ENCODE results near the gene CACNB4.
A peak's percentile ranks its signal among the peaks of the same experiment; 100 is the strongest.

CACNB4 gene

DNA sequence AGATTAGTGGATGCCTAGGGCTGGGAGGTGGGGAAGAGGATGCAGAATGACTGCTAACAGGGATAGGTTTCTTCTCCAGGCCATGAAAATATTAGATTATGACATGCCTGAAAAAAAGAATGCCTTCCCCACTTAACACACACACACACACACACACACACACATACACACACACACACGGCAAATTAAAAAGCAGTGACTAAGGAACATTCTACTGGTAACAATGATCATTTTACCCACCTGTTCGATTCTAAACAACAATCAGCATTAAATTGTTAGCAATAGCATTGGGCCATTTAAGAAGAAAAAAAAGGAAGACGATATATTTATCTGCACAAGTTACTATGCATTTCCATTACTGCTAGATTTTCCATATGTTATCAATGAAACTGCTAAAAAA is 10.8 kb downstream of the CACNB4 start:
- DNase-seq (ENCODE audit: low read depth) = no peak

DNA sequence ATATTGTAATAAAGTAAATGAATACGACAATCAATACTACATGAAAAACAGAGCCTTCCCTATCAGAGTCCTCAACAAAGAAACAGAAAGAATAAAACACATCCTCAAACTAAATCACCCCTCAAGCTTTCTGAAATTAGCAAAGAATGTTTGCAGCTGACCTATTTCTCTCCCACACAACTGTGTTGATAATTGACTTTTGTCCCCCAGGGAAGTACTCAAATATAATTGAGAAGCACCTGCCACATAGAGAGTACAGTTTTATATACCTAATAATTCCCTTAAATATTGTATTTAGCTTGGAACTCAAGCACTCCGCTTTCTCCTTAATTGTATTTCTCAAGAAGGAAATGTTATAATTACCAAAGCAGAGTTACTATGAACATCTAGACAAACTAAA is 12.6 kb downstream of the CACNB4 start:
- DNase-seq (ENCODE audit: low read depth) = no peak

DNA sequence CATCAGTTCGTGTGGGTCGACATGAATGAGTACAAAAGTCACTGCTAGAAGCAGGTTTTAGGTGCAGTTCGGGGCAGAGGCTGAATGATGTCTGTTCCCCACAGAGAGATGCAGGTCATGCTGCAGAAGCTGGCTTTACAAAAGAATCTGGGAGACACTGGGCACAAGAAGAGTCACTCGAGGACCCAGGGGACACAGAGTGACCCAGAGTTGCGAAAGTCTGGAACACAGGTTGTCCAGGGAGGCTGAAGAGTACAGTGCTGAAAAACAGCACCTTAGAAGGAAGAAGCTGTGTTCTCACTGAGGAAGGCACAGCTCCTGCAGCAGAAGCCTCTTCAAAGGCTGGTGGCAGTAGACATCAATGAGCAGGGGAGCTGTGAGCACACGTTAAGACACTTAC is 14.8 kb downstream of the CACNB4 start:
- no peak for DNase-seq (ENCODE audit: low read depth)

DNA sequence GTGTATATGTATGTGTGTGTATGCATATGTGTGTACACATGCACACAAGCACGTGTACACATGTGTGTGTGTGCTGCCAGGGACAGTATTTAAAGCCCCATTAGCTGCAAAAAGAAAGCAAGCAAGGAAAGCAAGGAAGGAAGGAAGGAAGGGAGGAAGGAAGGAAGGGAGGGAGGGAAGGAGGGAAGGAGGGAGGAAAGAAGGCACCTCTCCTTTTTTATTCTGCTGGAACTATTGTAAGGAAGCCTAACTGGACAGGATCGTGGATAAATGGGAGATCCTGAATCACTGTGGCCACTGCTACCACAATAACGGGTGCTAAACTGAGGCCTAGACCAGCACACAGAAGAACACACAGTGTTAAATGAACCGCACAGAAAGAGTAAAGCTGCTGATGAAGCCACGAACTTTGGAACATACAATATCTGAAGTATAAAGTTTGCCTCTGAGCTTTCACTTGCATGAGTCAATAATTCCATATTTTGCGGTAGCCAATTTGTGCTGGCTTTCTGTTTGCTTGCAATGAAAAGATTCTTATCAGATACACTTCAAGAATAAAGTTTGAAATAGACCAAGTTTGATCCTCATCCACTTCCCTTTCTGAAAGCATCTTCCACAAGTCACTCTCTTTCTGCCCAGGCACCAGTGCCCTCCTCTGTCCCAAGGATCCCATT is 15.5 kb downstream of the CACNB4 start:
- DNase-seq (ENCODE audit: low read depth) = no peak

DNA sequence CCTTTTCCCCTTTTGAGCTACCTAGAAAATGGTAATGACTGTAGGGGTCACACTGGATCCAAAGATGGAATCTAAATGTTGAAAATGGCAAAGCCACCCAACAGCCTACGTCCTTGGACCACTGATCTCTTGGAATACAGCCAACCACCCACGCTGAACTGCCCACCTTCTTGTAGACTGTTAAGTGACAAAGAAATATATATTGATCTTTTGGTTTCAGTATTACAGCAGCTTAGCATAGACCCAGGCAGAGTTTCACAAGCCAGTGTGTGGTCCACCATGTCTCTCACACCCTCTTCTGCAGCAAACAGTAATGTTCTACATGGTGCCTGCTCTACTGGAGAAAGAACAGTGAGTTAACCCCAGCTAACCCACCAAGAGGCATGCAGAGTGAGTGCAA is 20.2 kb downstream of the CACNB4 start:
- DNase-seq (ENCODE audit: low read depth) = no peak

DNA sequence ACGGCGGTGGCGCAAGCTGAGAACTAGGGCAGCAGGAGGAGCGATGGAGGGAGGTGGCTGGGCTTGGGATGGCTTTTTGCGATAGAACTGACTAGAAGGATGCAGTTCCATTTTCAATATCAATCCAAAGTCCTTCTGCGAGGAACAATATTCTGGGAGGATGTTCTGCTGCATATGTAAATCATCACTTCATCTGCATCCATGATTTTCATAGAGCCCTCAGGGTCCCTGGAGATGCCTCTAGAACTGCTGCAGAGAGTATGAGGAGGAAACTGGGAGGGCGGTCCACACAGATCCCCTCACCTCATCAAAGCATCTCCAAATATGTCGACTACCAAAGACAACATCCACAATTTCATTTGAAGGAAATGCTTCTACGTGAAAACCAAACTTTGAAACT is 20.8 kb downstream of the CACNB4 start:
- no peak for DNase-seq (ENCODE audit: low read depth)

DNA sequence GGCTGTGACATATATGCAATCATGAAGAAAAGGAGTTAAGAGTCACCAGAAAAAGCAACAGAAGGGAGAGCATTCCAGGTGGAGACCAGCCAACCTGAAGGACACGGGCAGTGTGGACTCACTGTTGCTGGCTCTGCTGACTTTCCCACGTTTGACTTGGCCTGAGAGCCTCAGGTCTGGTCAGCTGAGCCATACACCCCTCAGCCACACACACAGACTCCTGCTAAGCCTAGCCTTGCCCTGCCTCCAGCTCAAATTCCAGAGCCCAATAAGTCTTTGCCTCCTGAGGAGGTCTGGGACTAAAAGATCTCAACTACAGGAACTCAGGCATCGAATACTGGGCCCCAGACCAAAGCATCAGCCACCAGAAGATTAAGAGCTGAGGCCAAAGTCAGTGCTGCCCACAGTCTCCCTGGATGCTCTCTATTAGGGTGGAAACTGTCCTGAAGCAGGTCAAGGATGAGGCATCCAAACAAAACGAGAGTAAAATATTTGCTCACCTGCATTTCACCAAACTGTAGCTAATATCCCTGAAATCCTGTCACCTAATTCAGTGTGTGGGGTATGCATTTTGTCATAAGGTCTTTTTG is 23.3 kb downstream of the CACNB4 start:
- no peak for DNase-seq (ENCODE audit: low read depth)

DNA sequence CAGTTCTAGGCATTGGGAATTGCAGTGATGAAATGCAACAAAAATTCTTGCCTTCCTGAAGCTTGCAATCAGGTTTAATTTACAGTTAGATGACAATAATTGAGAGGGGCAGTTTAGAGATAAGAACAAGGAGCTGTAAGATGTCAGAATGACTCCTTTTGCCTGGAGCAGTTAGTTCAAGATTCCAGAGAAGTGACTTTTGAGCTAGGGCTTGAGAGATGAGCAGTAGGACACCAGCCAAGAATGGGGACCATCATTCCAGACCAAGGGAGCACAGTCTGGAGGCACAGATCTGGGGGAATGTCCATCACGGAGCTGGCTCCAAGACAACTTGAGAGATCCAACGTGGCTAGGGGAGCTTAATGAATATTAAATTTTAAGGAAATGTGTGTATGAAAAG is 26.8 kb downstream of the CACNB4 start:
- DNase-seq (ENCODE audit: low read depth) = no peak

DNA sequence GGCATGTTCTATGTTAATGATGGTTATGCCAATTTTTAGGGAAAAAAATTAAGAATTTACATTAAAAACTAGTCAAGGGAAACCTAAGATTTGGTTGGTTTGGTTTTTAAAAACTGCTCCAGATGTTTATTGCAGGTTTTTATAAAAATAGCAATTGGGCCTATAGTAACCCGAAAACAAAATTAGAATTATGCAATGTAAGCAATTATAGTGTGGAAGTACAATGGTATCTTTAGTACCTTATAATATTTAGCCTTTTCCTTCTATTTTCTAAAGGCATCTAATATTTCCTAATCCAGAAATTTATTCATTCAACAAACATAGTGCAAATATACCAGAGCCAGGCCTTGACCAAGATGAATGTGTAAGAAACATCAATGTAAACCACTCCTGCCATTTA is 27.3 kb downstream of the CACNB4 start:
- no peak for DNase-seq (ENCODE audit: low read depth)

DNA sequence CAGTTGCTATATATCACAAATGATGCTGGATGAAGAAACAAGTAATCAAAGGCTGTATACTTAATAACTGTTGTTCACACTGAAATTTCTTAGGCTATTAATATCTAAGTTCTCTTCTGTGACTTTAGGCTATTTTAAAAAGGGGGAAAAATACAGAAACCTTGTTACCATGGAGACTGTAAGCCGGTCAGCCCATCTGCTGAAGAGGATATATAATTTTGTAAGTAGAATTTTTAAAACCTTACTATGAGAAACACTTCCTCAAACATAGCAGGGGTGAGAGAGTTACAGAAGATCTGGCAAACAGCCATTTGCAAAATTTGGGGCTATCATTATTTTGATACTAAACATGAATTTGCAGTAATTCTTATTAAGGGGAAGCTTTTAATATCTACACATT is 27.8 kb downstream of the CACNB4 start:
- DNase-seq (ENCODE audit: low read depth) = no peak

DNA sequence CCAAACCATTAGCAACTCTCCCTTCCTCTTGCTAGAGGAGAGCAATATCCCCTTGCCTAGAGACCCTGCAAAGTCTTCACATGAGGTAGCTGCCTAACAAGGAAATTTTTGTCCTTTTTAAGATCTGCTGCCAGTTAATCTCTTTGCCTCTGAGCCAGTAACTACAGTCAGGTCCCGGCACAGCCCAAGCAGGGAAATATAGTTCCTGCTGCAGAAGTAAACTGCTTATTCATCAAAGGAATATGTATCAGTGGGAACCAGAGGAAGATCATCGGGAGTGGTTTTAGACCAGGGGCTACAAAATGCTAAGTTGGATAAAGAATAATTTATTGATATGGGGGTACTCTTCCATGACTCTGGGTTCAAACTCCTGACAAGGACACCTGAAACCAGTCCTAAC is 30.6 kb downstream of the CACNB4 start:
- no peak for DNase-seq (ENCODE audit: low read depth)

DNA sequence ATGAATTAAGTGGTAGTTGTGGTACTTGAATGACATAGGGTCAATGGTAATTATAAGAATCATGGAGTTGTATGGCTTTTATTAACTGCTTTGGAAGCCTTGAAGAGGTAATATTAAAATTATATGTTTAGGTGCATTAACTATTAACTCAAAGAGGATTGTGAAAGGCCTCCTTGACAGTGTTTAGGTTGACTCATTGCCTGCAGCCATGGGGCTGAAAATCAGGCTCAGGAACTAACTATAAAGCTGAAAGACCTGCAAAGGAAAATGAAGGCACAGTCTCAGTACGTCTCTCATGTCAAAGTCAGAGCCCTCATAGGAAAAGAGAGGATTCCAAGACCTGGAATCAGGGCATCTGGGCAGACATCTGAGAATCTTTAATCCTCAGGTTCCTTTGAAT is 31.0 kb downstream of the CACNB4 start:
- DNase-seq (ENCODE audit: low read depth) = no peak

DNA sequence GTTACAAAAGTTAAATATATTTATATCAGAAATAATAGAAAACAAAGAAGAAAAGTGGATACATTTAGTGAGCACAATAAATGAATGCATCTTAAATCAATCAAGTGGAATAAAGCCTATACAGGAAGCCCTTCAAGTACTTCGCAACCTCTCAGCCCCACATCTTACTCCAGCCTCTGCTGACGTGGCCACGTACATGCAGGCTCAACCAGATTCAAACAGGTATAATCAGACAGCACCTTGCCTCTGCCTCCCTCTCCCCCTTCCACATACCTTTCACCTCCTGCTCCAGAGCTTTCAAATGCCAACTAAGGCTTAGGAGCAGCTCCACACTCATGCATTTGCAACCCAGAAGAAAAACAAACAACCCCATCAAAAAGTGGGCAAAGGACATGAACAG is 32.9 kb downstream of the CACNB4 start:
- no peak for DNase-seq (ENCODE audit: low read depth)

DNA sequence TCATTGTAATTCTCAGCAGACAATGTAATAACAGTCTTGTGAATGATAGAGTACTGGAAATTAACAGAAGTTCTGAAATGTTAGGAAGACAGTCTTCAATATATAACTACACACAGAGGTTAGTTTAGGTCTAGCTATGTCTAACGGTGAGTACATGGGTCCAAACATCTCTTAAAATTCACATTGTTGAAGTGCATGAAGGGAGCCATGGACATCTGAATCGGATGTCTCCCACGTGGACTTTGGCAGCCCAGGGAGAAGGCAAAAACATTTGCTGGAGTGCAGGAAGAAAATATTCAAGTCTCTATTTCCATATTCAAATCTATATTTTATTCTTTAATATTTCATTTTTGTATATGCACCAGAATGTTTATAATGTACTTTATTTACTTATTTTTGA is 34.8 kb downstream of the CACNB4 start:
- DNase-seq (ENCODE audit: low read depth) = no peak

DNA sequence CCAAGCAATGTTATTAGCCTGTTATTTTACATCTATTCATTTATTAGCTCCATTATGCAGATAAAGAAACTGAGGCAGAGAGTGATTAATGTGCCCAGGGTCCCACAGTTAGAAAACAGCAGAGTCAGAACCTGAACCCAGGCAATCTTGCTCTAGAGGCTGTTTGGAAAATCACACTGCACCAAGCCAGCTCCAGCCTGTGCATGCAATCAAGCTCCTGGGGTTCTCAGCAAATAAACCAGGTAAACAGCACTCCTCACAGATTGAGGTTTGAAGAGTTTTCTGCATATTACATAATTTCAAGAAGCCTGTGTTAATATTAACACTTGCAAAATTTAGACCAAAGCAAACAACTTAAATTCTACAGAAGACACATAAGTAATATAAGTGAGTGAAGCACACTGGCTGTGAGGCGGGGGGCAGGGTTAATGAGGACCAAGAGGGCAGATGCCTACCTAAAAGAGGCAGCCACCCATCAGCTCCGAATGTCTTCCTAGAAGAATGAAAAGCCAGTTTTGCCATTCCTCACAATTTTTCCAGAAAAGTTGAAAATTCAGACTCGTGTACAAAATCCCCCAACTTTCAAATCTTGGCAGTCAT is 35.4 kb downstream of the CACNB4 start:
- no peak for DNase-seq (ENCODE audit: low read depth)

DNA sequence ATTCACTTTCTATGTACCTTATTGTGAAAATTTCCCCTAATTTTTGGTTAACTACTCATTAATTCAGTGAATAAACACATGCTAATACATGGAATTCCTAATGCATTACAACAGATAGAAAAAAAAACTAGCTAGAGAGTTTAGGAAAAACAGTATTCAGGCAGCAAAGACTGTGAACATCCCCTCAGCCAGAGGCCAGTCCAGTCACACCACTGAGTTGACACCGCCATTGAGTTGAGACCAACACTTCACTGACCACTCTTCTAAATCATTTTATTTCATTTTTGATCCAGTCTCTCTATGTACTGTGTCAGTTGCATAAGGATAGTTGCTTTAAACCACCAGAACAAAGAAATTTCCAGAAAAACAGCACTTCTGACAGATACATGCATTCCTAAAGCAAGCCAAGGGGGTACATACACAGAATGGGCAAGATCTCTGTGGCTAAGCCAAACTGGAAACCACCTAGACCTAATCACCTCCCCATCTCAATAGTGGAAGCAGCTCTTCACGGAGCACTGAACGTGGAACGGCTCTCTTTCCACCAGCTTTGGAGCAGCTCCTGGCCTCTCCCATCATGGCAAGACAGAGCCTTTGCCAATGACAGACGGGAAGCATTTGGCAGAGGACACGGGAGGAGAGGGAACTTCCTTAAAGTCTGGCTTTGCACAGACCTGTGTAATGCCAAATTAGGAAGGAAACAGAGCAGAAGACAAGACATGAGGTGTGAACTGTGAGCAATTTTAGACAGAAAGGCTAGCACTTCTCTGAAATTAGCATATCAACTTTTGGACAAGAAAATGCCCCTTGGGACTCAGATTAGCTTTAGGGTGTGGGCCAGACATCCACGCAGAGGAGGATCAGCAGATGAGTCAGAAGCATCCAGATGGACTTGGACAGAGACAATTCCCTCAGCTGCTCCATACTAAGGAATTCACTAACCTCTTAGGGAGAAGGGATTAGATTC is 36.4 kb downstream of the CACNB4 start:
- no peak for DNase-seq (ENCODE audit: low read depth)

DNA sequence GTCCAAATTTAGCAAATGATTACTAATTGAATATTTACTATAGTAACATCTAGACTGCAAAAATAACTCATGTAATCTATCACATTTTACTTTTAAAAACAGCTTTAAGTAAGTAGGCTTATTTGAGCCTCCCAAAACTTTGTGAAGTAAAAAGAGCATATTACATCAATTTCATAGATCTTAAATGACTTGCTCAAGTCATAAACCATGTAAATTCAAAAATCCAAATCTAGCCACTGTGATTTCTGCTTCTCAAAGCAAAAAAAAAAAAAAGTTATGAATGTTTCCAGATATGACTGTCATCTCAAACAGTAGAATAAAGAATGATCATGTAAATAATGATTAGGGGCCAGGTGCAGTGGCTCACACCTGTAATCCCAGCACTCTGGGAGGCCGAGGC is 37.5 kb downstream of the CACNB4 start:
- DNase-seq (ENCODE audit: low read depth) = no peak

DNA sequence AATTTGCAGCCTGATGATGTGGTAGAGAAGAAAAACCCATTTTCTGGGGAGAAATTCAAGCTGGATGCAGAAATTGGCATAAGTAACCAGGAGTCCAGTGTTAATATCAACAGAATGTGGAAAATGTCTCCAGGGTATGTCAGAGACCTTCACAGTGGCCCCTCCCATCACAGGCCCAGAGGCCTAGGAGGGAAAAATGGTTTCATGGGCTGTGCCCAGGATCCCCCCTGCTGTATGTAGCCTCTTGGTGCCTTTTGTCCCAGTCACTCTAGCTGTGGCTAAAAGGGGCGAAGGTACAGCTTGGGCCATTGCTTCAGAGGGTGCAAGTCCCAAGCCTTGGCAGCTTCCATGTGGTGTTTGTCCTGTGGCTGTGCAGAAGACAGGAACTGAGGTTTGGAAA is 40.2 kb downstream of the CACNB4 start:
- no peak for DNase-seq (ENCODE audit: low read depth)

DNA sequence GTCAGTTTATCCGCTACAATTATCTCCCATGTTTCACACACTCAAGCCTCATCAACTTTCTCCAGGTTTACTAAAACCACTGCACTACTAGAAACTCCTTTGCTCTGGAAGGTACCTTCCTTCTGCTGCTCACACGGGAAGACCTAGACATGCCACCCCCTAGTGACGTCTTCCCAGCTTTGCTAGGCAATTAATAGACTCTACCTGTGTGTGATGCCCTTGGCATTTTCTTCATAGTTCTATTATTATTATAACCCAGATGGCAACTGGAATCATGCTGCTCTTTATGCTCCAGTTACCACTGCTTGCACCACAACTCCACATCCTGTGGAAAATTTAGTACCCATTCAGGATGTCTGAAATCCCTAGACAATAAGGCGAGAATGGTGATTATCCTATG is 42.4 kb downstream of the CACNB4 start:
- no peak for DNase-seq (ENCODE audit: low read depth)

DNA sequence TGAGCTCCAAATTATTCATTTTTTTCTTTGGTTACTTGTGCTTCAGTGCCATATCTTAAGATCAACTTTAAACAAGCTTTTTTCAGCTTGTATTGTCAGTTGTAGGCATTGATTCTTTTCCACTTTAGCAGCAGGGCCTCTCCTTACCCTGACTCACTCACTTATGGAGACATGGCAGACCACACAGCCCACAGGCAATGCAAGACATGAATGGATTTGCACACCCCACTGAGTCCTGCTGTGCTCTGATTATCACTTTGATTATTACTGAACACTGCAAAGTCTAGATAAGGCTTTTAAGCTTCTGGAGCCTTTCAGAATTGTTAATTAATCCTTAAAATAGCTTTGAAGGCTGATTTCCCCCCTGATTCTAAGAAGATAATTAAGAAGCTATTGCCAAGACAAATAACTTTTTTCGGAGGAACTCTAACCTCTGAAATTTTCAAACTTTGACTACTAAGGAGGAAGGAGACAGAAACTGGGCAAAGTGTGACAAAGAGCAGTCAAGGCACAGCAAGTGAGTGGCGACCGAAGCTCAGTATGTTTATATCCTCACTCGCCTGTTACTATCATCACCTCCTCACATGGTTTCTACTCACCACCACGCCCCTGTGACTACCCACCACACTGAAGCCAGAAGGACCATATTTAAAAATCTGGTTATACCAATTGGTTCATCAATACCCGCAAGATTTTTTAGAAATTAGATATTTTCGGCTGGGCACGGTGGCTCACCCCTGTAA is 43.3 kb downstream of the CACNB4 start:
- peak; percentile 21 for DNase-seq (ENCODE audit: low read depth)

DNA sequence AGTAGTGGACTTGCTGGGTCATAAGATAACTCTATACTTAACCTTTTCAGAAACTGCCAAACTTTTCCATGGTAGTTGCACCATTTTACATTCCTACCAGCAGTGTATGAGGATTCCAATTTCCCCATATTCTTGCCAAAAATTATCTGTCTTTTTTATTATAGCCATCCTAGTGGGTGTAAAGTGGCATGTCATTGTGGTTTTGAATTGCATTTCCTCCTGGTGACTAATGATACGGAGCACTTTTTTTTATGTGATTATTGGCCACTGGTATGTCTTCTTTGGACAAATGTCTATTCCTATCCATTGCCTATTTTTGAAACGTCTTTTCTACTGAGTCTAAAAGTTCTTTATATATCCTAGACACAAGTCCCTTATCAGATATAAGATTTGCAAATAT is 44.3 kb downstream of the CACNB4 start:
- no peak for DNase-seq (ENCODE audit: low read depth)

DNA sequence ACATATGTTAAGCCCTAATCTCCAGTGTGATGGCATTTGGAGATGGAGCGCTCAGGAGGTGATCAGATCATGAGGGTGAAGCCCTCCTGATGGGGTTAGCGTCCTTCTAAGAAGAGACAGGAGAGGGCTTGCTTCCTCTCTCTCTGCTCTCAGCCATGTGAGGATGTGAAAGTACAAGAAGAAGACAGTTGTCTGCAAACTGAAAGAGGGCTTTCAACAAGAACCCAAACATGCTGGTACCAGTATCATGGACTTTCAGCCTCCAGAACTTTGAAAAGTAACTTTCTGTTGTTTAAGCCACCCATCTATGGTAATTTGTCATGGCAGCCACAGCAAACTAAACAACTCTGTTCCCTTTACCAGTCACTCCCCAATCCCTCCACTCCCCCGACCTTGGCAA is 47.4 kb downstream of the CACNB4 start:
- DNase-seq (ENCODE audit: low read depth) = no peak
